GM10847 (cell line): ENCODE data around the gene KLRC1.
"Not testable (repeated sequence)": the region's sequence is repeated elsewhere in the genome, so short reads cannot be mapped to it uniquely, and the experiment has no call there.

Experiments
- POLR2A ChIP-seq: IDR thresholded peaks from 2 replicates; pipeline ENCODE4 v1.6.1; 2011; ENCODE audit not compliant: insufficient read length; ENCODE audit errors: extremely low read depth

KLRC1 gene

GRCh38 chr12:10453156-10453555 is at the start of gene KLRC1:
KLRC1 (minus strand) TSS chr12:10453377; CDS start chr12:10451156, 2,221 bp downstream.
- no peak for TF ChIP-seq POLR2A

- TF ChIP-seq POLR2A = no peak
Observed at GRCh38 chr12:10501030-10501429, 47.9 kb upstream of the KLRC1 start.

GRCh38 chr12:10498042-10498441 is 44.9 kb upstream of the KLRC1 start:
- no peak for TF ChIP-seq POLR2A

GRCh38 chr12:10497602-10498001 is 44.4 kb upstream of the KLRC1 start:
- no peak for TF ChIP-seq POLR2A

- TF ChIP-seq POLR2A = no peak
Observed at GRCh38 chr12:10491766-10492165, 38.6 kb upstream of the KLRC1 start.

- TF ChIP-seq POLR2A = no peak
Observed at GRCh38 chr12:10469701-10470100, 16.5 kb upstream of the KLRC1 start.

- TF ChIP-seq POLR2A = no peak
Observed at GRCh38 chr12:10466311-10466710, 13.1 kb upstream of the KLRC1 start.

GRCh38 chr12:10457760-10458159 is 4.6 kb upstream of the KLRC1 start:
- TF ChIP-seq POLR2A = no peak

- TF ChIP-seq POLR2A = no peak
Observed at GRCh38 chr12:10456856-10457255, 3.7 kb upstream of the KLRC1 start.

GRCh38 chr12:10455766-10456165 is 2.6 kb upstream of the KLRC1 start:
- TF ChIP-seq POLR2A = no peak

- no peak for TF ChIP-seq POLR2A
Observed at GRCh38 chr12:10454531-10454930, 1.4 kb upstream of the KLRC1 start.

GRCh38 chr12:10448236-10448635 is 4.9 kb downstream of the KLRC1 start:
- no peak for TF ChIP-seq POLR2A

GRCh38 chr12:10435816-10436215 is 17.4 kb downstream of the KLRC1 start, which contains the start of gene KLRC2:
KLRC2 (minus strand) TSS chr12:10436010; CDS start chr12:10435986, 24 bp downstream.
- TF ChIP-seq POLR2A = not testable (repeated sequence)

- TF ChIP-seq POLR2A = not testable (repeated sequence)
Observed at GRCh38 chr12:10420334-10420733, 32.8 kb downstream of the KLRC1 start, which contains the start of gene KLRC3. KLRC3 (minus strand) TSS chr12:10420595; CDS start chr12:10420550, 45 bp downstream.

GRCh38 chr12:10409392-10409791 is 43.8 kb downstream of the KLRC1 start, which contains the start of gene KLRC4:
KLRC4 (minus strand) TSS chr12:10409757; CDS start chr12:10409575, 182 bp downstream.
- no peak for TF ChIP-seq POLR2A

- TF ChIP-seq POLR2A = no peak
Observed at GRCh38 chr12:10408842-10409241, 44.3 kb downstream of the KLRC1 start.

GRCh38 chr12:10406725-10407124 is 46.5 kb downstream of the KLRC1 start:
- TF ChIP-seq POLR2A = no peak
